GM12801 (cell line): ENCODE data around the gene ABL2.

Source experiments
- CTCF ChIP-seq: IDR thresholded peaks from one replicate; pipeline ENCODE4 v1.5.1; 2011; ENCODE audit warnings: control low read depth; ENCODE audit not compliant: insufficient read length; ENCODE audit errors: extremely low read depth

Gene ABL2

GRCh38 chr1:179090923-179091322, 138.6 kb downstream of the ABL2 start:
- no peak for TF ChIP-seq CTCF

DNA sequence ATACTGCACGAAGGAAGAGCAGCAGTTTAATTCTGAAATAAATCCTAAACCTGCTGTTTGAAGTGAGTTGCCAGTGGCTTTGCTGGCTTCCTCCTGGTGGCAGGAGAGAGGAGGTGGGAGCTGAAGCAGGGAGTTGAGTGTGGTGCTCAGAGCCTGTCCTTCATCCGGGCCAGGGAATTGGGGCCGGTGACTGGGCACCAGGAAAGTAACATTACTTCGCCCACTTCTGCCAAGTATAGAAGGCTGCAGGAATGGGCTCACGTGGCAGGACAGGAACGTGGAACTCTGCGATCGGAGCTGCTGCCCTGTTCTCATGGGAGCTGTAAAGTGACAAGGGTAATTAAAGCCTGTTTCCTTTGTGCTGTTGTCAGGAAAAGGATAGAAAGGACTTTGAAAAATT, 139.0 kb downstream of the ABL2 start:
- TF ChIP-seq CTCF, result no peak

GRCh38 chr1:179089827-179090482, 139.5 kb downstream of the ABL2 start:
- TF ChIP-seq CTCF, result no peak

- TF ChIP-seq CTCF, result no peak
Observed at GRCh38 chr1:179087665-179088064, 141.8 kb downstream of the ABL2 start.

DNA sequence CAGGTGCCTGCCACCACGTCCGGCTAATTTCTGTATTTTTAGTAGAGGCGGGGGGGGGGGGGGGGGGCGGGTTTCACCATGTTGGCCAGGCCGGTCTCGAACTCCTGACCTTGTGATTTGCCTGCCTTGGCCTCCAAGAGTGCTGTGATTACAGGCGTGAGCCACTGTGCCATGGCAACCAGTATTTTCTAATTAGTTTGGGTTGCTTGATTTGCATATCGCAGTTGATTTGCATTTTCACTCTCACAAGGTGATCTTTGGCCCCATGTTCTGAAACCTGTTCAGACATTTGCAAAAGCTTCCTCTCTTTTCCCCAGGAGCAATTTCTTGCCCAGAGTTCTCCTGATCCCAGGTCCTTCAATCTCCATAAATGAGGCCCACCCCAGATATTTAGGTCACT, 145.9 kb downstream of the ABL2 start:
- TF ChIP-seq CTCF, result no peak

DNA sequence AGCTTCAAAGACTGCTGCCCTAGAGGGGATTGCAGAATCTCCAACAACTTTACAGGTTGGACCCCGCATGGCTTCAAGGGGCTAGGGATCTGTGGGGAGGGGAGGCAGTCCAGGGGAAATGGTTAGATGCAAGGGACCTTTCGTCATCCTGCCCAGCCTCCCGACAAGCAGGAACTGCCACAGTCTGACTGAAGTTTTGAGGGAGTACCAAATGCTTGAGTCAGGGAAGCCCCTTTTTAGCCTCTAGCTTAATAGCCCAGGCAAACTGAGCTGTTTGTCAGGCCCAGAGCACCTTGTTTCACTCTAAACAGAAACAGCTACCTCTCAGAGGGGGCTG, 146.5 kb downstream of the ABL2 start:
- no peak for TF ChIP-seq CTCF

DNA sequence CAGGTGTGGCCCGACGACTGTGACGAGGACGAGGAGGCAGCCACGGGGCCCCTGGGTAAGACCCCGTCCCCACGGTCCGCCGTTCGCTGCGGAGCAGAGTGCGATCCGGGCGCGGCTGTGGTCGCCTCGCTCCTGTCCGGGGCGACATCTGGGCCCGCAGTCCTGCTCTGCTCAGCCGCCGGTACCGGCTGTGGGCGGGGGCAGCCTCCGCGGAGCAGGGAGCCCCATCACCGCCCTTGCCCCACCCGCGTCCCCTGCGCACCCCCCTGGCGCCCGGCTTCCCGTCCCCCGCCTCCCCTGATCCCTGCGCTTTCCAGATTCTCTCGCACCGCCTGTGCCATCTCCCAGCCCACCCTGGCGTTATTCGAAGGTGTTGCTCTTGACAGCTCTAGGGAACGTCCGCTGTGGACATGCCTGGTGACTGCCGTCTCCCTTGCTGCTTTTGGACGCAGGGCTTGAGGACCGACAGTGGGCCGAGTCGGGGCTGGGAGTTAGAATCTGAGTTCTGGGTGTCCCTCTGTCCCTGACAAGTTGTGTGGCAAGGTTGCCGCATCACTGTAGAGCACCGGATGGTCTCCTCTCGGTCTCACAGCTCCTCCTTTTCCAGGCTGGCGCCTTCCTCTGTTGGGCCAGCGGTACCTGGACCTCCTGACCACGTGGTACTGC, 147.0 kb downstream of the ABL2 start:
- no peak for TF ChIP-seq CTCF
